Mesenchymal stem cell (in vitro differentiated cells and primary cell): Measurements from ENCODE around the gene MARK2.
A peak's percentile ranks its signal among the peaks of the same experiment; 100 is the strongest.

Experiments
- DNase-seq: peaks from one replicate; pipeline ENCODE4 v3.0.0-alpha.2; 2013
- H2AFZ ChIP-seq: one replicate; pipeline ENCODE4 v1.6.1; 2013; ENCODE audit warnings: low read depth, mild to moderate bottlenecking, control low read depth, inconsistent platforms, low read length, moderate library complexity
- H2AK5ac ChIP-seq: 2 replicates; pipeline ENCODE4 v1.6.1; 2013; ENCODE audit warnings: low read length, moderate library complexity, mild to moderate bottlenecking, inconsistent platforms; ENCODE audit not compliant: severe bottlenecking
- H2BK120ac ChIP-seq: one replicate; pipeline ENCODE4 v1.6.1; 2013; ENCODE audit warnings: low read depth, mild to moderate bottlenecking, inconsistent platforms, low read length, moderate library complexity
- H2BK12ac ChIP-seq, 2 experiments: one replicate each; pipeline ENCODE4 v1.6.1; 2013; ENCODE audit warnings: inconsistent platforms in 2 of 2, low read length in 2 of 2, mild to moderate bottlenecking in 2 of 2, moderate library complexity in 2 of 2, control low read depth in 1 of 2
- H2BK15ac ChIP-seq: one replicate; pipeline ENCODE4 v1.6.1; 2013; ENCODE audit warnings: mild to moderate bottlenecking, low read depth, inconsistent platforms; ENCODE audit not compliant: poor library complexity, severe bottlenecking
- H2BK5ac ChIP-seq: 2 replicates; pipeline ENCODE4 v1.6.1; 2013; ENCODE audit warnings: low read depth, mild to moderate bottlenecking, low read length, control low read depth, inconsistent platforms; ENCODE audit not compliant: poor library complexity, severe bottlenecking
- H3K14ac ChIP-seq, 2 experiments: one replicate each; pipeline ENCODE4 v1.6.1; 2013; ENCODE audit warnings: inconsistent platforms in 2 of 2, low read length in 2 of 2, control low read depth in 1 of 2, mild to moderate bottlenecking in 1 of 2, moderate library complexity in 1 of 2
- H3K18ac ChIP-seq, 2 experiments: one replicate each; pipeline ENCODE4 v1.6.1; 2013; ENCODE audit warnings: inconsistent platforms in 2 of 2, low read length in 2 of 2, control low read depth in 1 of 2, low read depth in 1 of 2, mild to moderate bottlenecking in 1 of 2
- H3K23ac ChIP-seq, 2 experiments: one replicate each; pipeline ENCODE4 v1.6.1; 2013; ENCODE audit warnings: inconsistent platforms in 2 of 2, low read length in 2 of 2, mild to moderate bottlenecking in 2 of 2, moderate library complexity in 2 of 2, control low read depth in 1 of 2
- H3K27ac ChIP-seq: 2 replicates; pipeline ENCODE4 v1.5.1; 2013; ENCODE audit warnings: mild to moderate bottlenecking, moderate library complexity, low read length, control low read depth, inconsistent platforms; ENCODE audit not compliant: poor library complexity, severe bottlenecking
- H3K27me3 ChIP-seq, 2 experiments: 2 replicates each; pipeline versions ENCODE4 v1.6.1 to v1.7.0; 2013; ENCODE audit warnings: low read length in 2 of 2, mild to moderate bottlenecking in 2 of 2, moderate library complexity in 2 of 2, control low read depth in 1 of 2, inconsistent platforms in 1 of 2; ENCODE audit not compliant: control insufficient read depth in 1 of 2, insufficient read depth in 1 of 2
- H3K36me3 ChIP-seq, 2 experiments: 2 replicates each; pipeline versions ENCODE4 v1.6.1 to v1.7.0; 2013; ENCODE audit warnings: low read length in 2 of 2, control low read depth in 1 of 2, inconsistent platforms in 1 of 2, low read depth in 1 of 2, mild to moderate bottlenecking in 1 of 2; ENCODE audit not compliant: insufficient read depth in 2 of 2, control insufficient read depth in 1 of 2
- H3K4ac ChIP-seq, 2 experiments: one replicate each; pipeline ENCODE4 v1.6.1; 2013; ENCODE audit warnings: inconsistent platforms in 2 of 2, low read length in 2 of 2, mild to moderate bottlenecking in 2 of 2, moderate library complexity in 2 of 2, control low read depth in 1 of 2, low read depth in 1 of 2
- H3K4me1 ChIP-seq: 2 replicates; pipeline ENCODE4 v1.6.1; 2013; ENCODE audit warnings: low read depth, low read length, control low read depth; ENCODE audit not compliant: control insufficient read depth, insufficient read depth
- H3K4me2 ChIP-seq: 2 replicates; pipeline ENCODE4 v1.6.1; 2013; ENCODE audit warnings: low read length, mild to moderate bottlenecking, inconsistent platforms; ENCODE audit not compliant: poor library complexity, severe bottlenecking
- H3K4me3 ChIP-seq, 2 experiments: 2 replicates each; pipeline versions ENCODE4 v1.5.1 to v1.7.0; 2013; ENCODE audit warnings: low read length in 2 of 2, mild to moderate bottlenecking in 2 of 2, control low read depth in 1 of 2, low read depth in 1 of 2; ENCODE audit not compliant: insufficient read depth in 1 of 2
- H3K79me1 ChIP-seq: replicated peaks from 2 replicates; pipeline ENCODE4 v1.6.1; 2013; ENCODE audit warnings: mild to moderate bottlenecking, control low read depth, low read length, inconsistent platforms; ENCODE audit not compliant: poor library complexity, severe bottlenecking
- H3K9ac ChIP-seq: 2 replicates; pipeline ENCODE4 v1.7.0; 2013; ENCODE audit warnings: mild to moderate bottlenecking, low read length, moderate library complexity
- H3K9me3 ChIP-seq: 2 replicates; pipeline ENCODE4 v1.7.0; 2013; ENCODE audit warnings: mild to moderate bottlenecking, low read length; ENCODE audit not compliant: control insufficient read depth
- H4K8ac ChIP-seq: one replicate; pipeline ENCODE4 v1.6.1; 2013; ENCODE audit warnings: inconsistent platforms, mild to moderate bottlenecking, low read length, moderate library complexity
- H4K91ac ChIP-seq: one replicate; pipeline ENCODE4 v1.6.1; 2013; ENCODE audit warnings: mild to moderate bottlenecking, low read length, inconsistent platforms
- WGBS: methylation state at CpG from one replicate; pipeline ENCODE4 v1.1.7; 2013; ENCODE audit warnings: mixed read lengths; 5-methylcytosine and 5-hydroxymethylcytosine counted together

The MARK2 gene

GRCh38 chr11:63839508-63840355, 822 bp downstream of the MARK2 start:
- Histone ChIP-seq H4K8ac (peak overlapping the region; percentile 20), H2AK5ac (no peak overlapping the region), H3K4me3 (peak overlapping the region; percentile 94 to 95), H3K9me3 (no peaks in the 10 kb centered on the region), H2BK5ac (no peak overlapping the region), H2AFZ (no peak overlapping the region), H3K79me1 (no peaks in the 10 kb centered on the region), H3K14ac (peak overlapping the region in 1 of 2 experiments; percentile 96), H3K23ac (peak overlapping the region in 1 of 2 experiments; percentile 91), H4K91ac (no peak overlapping the region), H3K4me1 (peaks cover 14% of the 10 kb centered on the region), H3K36me3 (peaks cover 8 to 14% of the 10 kb centered on the region in 2 experiments), H2BK15ac (no peak overlapping the region), H3K27me3 (peaks cover 0 to 2% of the 10 kb centered on the region in 2 experiments), H2BK12ac (no peak overlapping the region), H2BK120ac (no peak overlapping the region), H3K4ac (peak overlapping the region; percentile 65 to 96), H3K27ac (peak overlapping the region; percentile 27), H3K4me2 (peak overlapping the region; percentile 91), H3K9ac (peak overlapping the region; percentile 94), H3K18ac (peak overlapping the region; percentile 88 to 97)
- WGBS = under 1% methylated on average over 40 of the region's 40 CpGs
- peak; percentile 30 for DNase-seq

- H4K91ac ChIP-seq = no peak overlapping the region
- H3K23ac ChIP-seq = no peak overlapping the region
- no peak overlapping the region for H2BK120ac ChIP-seq
- no peak overlapping the region for H3K4ac ChIP-seq
- no peak overlapping the region for H3K14ac ChIP-seq
- no peak overlapping the region for H2BK12ac ChIP-seq
- H3K18ac ChIP-seq = no peak overlapping the region
- no peaks in the 10 kb centered on the region for H3K9me3 ChIP-seq
- H3K9ac ChIP-seq = peak overlapping the region; percentile 94
- H3K27ac ChIP-seq = peak overlapping the region; percentile 8
- H3K36me3 ChIP-seq = peaks cover 11 to 17% of the 10 kb centered on the region in 2 experiments
- H2AK5ac ChIP-seq = no peak overlapping the region
- H3K4me3 ChIP-seq = peak overlapping the region; percentile 94 to 95
- no peak overlapping the region for H2AFZ ChIP-seq
- H3K27me3 ChIP-seq = no peaks in the 10 kb centered on the region
- H3K4me1 ChIP-seq = peaks cover 20% of the 10 kb centered on the region
- H2BK15ac ChIP-seq = no peak overlapping the region
- H2BK5ac ChIP-seq = no peak overlapping the region
- no peak overlapping the region for H4K8ac ChIP-seq
- peak overlapping the region; percentile 91 for H3K4me2 ChIP-seq
- DNase-seq = no peak
- 22% methylated on average over 13 of the region's 13 CpGs for WGBS
- no peaks in the 10 kb centered on the region for H3K79me1 ChIP-seq
Observed at GRCh38 chr11:63840356-63841060, 1.6 kb downstream of the MARK2 start.

- H3K23ac ChIP-seq = no peak overlapping the region
- H3K9me3 ChIP-seq = no peaks in the 10 kb centered on the region
- H3K4ac ChIP-seq = no peak overlapping the region
- H2AK5ac ChIP-seq = peak overlapping the region; percentile 65
- no peak overlapping the region for H2AFZ ChIP-seq
- peak overlapping the region; percentile 77 for H3K27ac ChIP-seq
- no peak overlapping the region for H4K8ac ChIP-seq
- no peak overlapping the region for H2BK15ac ChIP-seq
- peaks cover 11 to 17% of the 10 kb centered on the region in 2 experiments for H3K36me3 ChIP-seq
- peak overlapping the region in 1 of 2 experiments; percentile 95 for H3K4me3 ChIP-seq
- no peak overlapping the region for H3K18ac ChIP-seq
- H3K27me3 ChIP-seq = no peaks in the 10 kb centered on the region
- no peak overlapping the region for H2BK120ac ChIP-seq
- no peaks in the 10 kb centered on the region for H3K79me1 ChIP-seq
- H3K4me2 ChIP-seq = peak overlapping the region; percentile 91
- H3K9ac ChIP-seq = peak overlapping the region; percentile 94
- DNase-seq = peak; percentile 29
- peaks cover 21% of the 10 kb centered on the region for H3K4me1 ChIP-seq
- WGBS = 65% methylated on average over 3 of the region's 3 CpGs
- H3K14ac ChIP-seq = no peak overlapping the region
- no peak overlapping the region for H2BK5ac ChIP-seq
- H4K91ac ChIP-seq = no peak overlapping the region
- no peak overlapping the region for H2BK12ac ChIP-seq
Observed at GRCh38 chr11:63841554-63841953, 2.6 kb downstream of the MARK2 start.

GRCh38 chr11:63843041-63843440, 4.1 kb downstream of the MARK2 start:
- Histone ChIP-seq H4K91ac (no peak overlapping the region), H2BK5ac (no peak overlapping the region), H3K9ac (peak overlapping the region; percentile 48), H3K9me3 (no peaks in the 10 kb centered on the region), H3K4me1 (peaks cover 21% of the 10 kb centered on the region), H2BK15ac (no peak overlapping the region), H2AFZ (no peak overlapping the region), H3K23ac (no peak overlapping the region), H2BK120ac (no peak overlapping the region), H3K4me3 (no peak overlapping the region), H2BK12ac (no peak overlapping the region), H3K36me3 (peaks cover 11 to 17% of the 10 kb centered on the region in 2 experiments), H3K4ac (no peak overlapping the region), H3K27me3 (no peaks in the 10 kb centered on the region), H3K18ac (no peak overlapping the region), H3K79me1 (no peaks in the 10 kb centered on the region), H3K27ac (no peak overlapping the region), H2AK5ac (peak overlapping the region; percentile 34), H3K14ac (no peak overlapping the region), H4K8ac (no peak overlapping the region), H3K4me2 (no peak overlapping the region)
- DNase-seq = peak; percentile 35
- 95% methylated on average over 1 of the region's 1 CpG for WGBS
